DOHH2 (cell line): ENCODE measurements around the gene CCDC126.

Experiments
- CTCF ChIP-seq: fragments of 200-600 bp; sonication (generic); IDR thresholded peaks from one replicate; pipeline ENCODE4 v1.5.1; 2014; ENCODE audit warnings: antibody characterized with exemption, mild to moderate bottlenecking, low read depth, low read length; ENCODE audit not compliant: poor library complexity, severe bottlenecking
- EZH2phosphoT487 ChIP-seq: fragments of 200-600 bp; sonication (generic); IDR thresholded peaks from 2 replicates; pipeline ENCODE4 v1.6.1; 2017; ENCODE audit warnings: borderline replicate concordance, mild to moderate bottlenecking, antibody characterized with exemption, low read length, moderate library complexity, mixed read lengths

DNA sequence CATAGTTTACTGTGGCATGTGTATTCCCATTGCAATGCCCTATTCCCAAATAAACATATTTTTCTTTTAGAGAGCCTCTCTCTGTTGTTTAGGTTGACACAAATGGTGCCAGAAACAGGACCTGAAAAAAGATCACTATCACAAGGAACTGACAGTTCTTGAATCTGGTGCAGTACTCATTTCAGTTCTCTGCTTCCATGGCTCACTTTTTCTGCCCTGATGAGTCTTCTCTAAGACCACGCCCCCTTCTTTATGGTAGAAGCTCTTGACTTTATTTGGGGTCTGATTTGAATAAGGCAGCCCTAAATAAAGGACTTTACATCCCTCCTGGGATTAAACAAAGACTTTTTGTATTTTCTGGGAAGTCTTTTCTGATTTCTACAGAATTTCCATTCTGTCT is 3.5 kb upstream of the CCDC126 start:
- TF ChIP-seq CTCF = no peak
- no peak for TF ChIP-seq EZH2phosphoT487
